ENCODE results near the gene PHF21B.

The PHF21B gene

DNA sequence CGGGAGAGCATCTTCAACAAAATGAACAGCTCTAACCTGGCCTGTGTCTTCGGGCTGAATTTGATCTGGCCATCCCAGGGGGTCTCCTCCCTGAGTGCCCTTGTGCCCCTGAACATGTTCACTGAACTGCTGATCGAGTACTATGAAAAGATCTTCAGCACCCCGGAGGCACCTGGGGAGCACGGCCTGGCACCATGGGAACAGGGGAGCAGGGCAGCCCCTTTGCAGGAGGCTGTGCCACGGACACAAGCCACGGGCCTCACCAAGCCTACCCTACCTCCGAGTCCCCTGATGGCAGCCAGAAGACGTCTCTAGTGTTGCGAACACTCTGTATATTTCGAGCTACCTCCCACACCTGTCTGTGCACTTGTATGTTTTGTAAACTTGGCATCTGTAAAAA is 147.5 kb downstream of the PHF21B start:
- no peak for TF ChIP-seq SIN3A (IDR thresholded peaks at IDR 0.05; ENCODE audit: borderline replicate concordance, insufficient read depth, low read length)
- no peak for TF ChIP-seq TAF1 (IDR thresholded peaks at IDR 0.05; ENCODE audit: borderline replicate concordance, insufficient read depth, low read length)
- no peak for TF ChIP-seq POLR2AphosphoS5 (IDR thresholded peaks at IDR 0.05; ENCODE audit: low read depth, low read length)
- TF ChIP-seq, protein P1, sequence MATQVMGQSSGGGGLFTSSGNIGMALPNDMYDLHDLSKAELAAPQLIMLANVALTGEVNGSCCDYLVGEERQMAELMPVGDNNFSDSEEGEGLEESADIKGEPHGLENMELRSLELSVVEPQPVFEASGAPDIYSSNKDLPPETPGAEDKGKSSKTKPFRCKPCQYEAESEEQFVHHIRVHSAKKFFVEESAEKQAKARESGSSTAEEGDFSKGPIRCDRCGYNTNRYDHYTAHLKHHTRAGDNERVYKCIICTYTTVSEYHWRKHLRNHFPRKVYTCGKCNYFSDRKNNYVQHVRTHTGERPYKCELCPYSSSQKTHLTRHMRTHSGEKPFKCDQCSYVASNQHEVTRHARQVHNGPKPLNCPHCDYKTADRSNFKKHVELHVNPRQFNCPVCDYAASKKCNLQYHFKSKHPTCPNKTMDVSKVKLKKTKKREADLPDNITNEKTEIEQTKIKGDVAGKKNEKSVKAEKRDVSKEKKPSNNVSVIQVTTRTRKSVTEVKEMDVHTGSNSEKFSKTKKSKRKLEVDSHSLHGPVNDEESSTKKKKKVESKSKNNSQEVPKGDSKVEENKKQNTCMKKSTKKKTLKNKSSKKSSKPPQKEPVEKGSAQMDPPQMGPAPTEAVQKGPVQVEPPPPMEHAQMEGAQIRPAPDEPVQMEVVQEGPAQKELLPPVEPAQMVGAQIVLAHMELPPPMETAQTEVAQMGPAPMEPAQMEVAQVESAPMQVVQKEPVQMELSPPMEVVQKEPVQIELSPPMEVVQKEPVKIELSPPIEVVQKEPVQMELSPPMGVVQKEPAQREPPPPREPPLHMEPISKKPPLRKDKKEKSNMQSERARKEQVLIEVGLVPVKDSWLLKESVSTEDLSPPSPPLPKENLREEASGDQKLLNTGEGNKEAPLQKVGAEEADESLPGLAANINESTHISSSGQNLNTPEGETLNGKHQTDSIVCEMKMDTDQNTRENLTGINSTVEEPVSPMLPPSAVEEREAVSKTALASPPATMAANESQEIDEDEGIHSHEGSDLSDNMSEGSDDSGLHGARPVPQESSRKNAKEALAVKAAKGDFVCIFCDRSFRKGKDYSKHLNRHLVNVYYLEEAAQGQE (IDR thresholded peaks at IDR 0.05; ENCODE audit: insufficient read depth in 1 of 2, low read depth in 2 of 2, low read length in 2 of 2): no peak
- TF ChIP-seq FOXP2 (optimal IDR thresholded peaks at IDR 0.05; ENCODE audit: borderline replicate concordance, extremely low read depth, extremely low read length, insufficient read depth): no peak

DNA sequence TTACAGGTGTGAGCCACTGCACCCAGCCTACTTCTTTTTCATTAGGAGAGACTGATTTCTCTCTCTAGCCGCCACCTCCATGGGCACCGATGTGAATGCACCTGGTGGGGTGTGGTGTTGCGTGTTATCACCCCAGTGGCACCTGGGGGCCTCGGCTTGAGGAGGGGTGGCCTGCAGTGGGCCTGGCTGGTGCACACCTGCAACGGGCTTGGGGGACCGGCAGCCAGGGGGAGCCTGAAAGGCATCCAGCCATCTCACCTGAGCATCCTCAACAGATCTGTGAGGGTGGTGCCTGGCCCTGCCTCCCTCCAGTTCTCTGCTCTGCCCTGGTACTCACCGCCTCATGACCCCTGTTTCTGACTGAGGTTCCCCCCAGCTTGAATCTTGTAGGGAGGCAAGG is 148.6 kb downstream of the PHF21B start:
- TF ChIP-seq POLR2AphosphoS5 (IDR thresholded peaks at IDR 0.05; ENCODE audit: low read depth, low read length): no peak
- TF ChIP-seq, protein P1 (IDR thresholded peaks at IDR 0.05; ENCODE audit: insufficient read depth in 1 of 2, low read depth in 2 of 2, low read length in 2 of 2): no peak
- TF ChIP-seq FOXP2 (optimal IDR thresholded peaks at IDR 0.05; ENCODE audit: borderline replicate concordance, extremely low read depth, extremely low read length, insufficient read depth): no peak
- no peak for TF ChIP-seq TAF1 (IDR thresholded peaks at IDR 0.05; ENCODE audit: borderline replicate concordance, insufficient read depth, low read length)
- no peak for TF ChIP-seq SIN3A (IDR thresholded peaks at IDR 0.05; ENCODE audit: borderline replicate concordance, insufficient read depth, low read length)

DNA sequence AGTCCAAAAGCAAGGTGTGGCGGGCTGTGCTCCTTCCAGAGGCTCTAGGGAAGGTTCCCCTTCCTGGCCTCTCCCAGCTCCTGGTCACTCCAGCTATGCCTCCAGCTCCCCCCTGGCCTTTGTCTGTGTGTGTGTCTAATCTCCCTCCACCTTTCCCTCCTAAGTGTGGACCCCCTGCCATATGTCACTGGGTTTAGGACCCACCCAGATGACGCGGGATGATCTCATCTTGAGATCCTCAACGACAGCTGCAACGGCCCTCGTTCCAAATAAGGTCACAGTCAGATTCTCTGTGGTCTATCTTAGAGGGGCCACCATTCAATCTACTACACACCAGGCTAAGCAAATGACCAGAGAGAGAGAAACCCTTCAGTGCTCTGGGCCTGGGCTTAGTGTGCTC is 149.5 kb downstream of the PHF21B start:
- TF ChIP-seq POLR2AphosphoS5 (IDR thresholded peaks at IDR 0.05; ENCODE audit: low read depth, low read length): no peak
- no peak for TF ChIP-seq TAF1 (IDR thresholded peaks at IDR 0.05; ENCODE audit: borderline replicate concordance, insufficient read depth, low read length)
- no peak for TF ChIP-seq FOXP2 (optimal IDR thresholded peaks at IDR 0.05; ENCODE audit: borderline replicate concordance, extremely low read depth, extremely low read length, insufficient read depth)
- TF ChIP-seq SIN3A (IDR thresholded peaks at IDR 0.05; ENCODE audit: borderline replicate concordance, insufficient read depth, low read length): no peak
- TF ChIP-seq, protein P1 (IDR thresholded peaks at IDR 0.05; ENCODE audit: insufficient read depth in 1 of 2, low read depth in 2 of 2, low read length in 2 of 2): no peak

DNA sequence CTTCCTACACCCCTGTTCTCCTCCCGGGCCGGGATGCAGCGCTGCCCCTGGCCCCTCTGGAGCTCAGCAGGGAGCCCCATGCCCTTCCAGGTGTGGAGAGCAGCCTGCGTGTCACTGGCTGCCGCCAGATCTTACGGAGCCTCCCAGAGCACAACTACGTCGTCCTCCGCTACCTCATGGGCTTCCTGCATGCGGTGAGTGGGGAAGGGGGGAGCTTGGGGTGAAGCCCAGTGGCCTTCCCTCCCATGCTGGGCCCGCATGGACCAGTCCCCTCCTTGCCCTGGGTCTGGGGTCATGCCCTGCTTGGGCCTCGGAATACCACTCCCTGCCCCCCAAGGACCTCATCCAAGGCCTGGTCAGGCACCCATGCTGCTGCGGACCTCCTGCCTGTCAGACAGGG is 150.2 kb downstream of the PHF21B start:
- no peak for TF ChIP-seq TAF1 (IDR thresholded peaks at IDR 0.05; ENCODE audit: borderline replicate concordance, insufficient read depth, low read length)
- TF ChIP-seq FOXP2 (optimal IDR thresholded peaks at IDR 0.05; ENCODE audit: borderline replicate concordance, extremely low read depth, extremely low read length, insufficient read depth): no peak
- TF ChIP-seq SIN3A (IDR thresholded peaks at IDR 0.05; ENCODE audit: borderline replicate concordance, insufficient read depth, low read length): no peak
- TF ChIP-seq, protein P1 (IDR thresholded peaks at IDR 0.05; ENCODE audit: insufficient read depth in 1 of 2, low read depth in 2 of 2, low read length in 2 of 2): no peak
- TF ChIP-seq POLR2AphosphoS5 (IDR thresholded peaks at IDR 0.05; ENCODE audit: low read depth, low read length): no peak

DNA sequence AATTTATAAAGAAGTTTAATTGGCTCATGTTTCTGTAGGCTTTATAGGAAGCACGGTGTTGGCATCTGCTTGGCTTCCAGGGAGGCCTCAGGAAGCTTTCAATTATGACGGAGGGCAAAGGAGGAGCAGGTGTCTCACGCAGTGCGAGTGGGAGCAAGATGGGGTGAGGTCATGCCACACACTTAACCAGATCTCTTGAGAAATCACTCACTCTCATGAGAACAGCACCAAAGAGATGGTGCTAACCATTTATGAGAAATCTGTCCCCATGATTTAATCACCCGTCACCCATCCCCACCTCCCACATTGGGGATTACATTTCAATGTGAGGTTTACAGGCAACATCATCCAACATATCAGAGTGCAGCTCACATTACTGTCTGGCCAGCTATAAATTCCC is 153.9 kb downstream of the PHF21B start:
- TF ChIP-seq, protein P1 (IDR thresholded peaks at IDR 0.05; ENCODE audit: insufficient read depth in 1 of 2, low read depth in 2 of 2, low read length in 2 of 2): no peak
- TF ChIP-seq TAF1 (IDR thresholded peaks at IDR 0.05; ENCODE audit: borderline replicate concordance, insufficient read depth, low read length): no peak
- TF ChIP-seq SIN3A (IDR thresholded peaks at IDR 0.05; ENCODE audit: borderline replicate concordance, insufficient read depth, low read length): no peak
- no peak for TF ChIP-seq POLR2AphosphoS5 (IDR thresholded peaks at IDR 0.05; ENCODE audit: low read depth, low read length)
- TF ChIP-seq FOXP2 (optimal IDR thresholded peaks at IDR 0.05; ENCODE audit: borderline replicate concordance, extremely low read depth, extremely low read length, insufficient read depth): no peak

All from PFSK-1 (cell line).